ENCODE data around the gene EDARADD. TPM values are rescaled to one million over a fixed set of nuclear protein-coding genes. Genes with fewer than 3 reads are reported as not detected.

The EDARADD gene
- total RNA-seq, 1 donor, result 1.4 TPM

- no peaks in the 10 kb centered on the region for H4K20me1 ChIP-seq (ENCODE audit: insufficient read depth, low read length)
- H3K4me1 ChIP-seq (ENCODE audit: insufficient read depth, low read length), result no peaks in the 10 kb centered on the region
- no peaks in the 10 kb centered on the region for H3K36me3 ChIP-seq (ENCODE audit: insufficient read depth, low read length)
- no peak for DNase-seq (ENCODE audit: insufficient read length, low spot score, missing footprints)
- H3K27me3 ChIP-seq (ENCODE audit: insufficient read depth, low read length), result no peaks in the 10 kb centered on the region
- no peak overlapping the region for H2AFZ ChIP-seq (ENCODE audit: low read length)
- H3K9me3 ChIP-seq (ENCODE audit: low read depth, low read length), result no peaks in the 10 kb centered on the region
- no peak overlapping the region for H3K4me2 ChIP-seq (ENCODE audit: insufficient read depth, low read length)
- no peaks in the 10 kb centered on the region for H3K79me2 ChIP-seq (ENCODE audit: insufficient read depth, low read length)
- no peak for TF ChIP-seq CTCF (IDR thresholded peaks at IDR 0.05; ENCODE audit: extremely low read depth, low read depth, low read length)
- H3K4me3 ChIP-seq (ENCODE audit: insufficient read depth, low read length), result no peak overlapping the region
- no peak overlapping the region for H3K27ac ChIP-seq (ENCODE audit: low read depth, low read length)
Measured at GRCh38 chr1:236417336-236417735, 23.2 kb downstream of the EDARADD start.

- Histone ChIP-seq H2AFZ (ENCODE audit: low read length) (no peak overlapping the region), H3K36me3 (ENCODE audit: insufficient read depth, low read length) (no peaks in the 10 kb centered on the region), H3K4me2 (ENCODE audit: insufficient read depth, low read length) (no peak overlapping the region), H3K79me2 (ENCODE audit: insufficient read depth, low read length) (no peaks in the 10 kb centered on the region), H3K4me3 (ENCODE audit: insufficient read depth, low read length) (no peak overlapping the region), H4K20me1 (ENCODE audit: insufficient read depth, low read length) (no peaks in the 10 kb centered on the region), H3K9me3 (ENCODE audit: low read depth, low read length) (no peaks in the 10 kb centered on the region), H3K27ac (ENCODE audit: low read depth, low read length) (no peak overlapping the region), H3K4me1 (ENCODE audit: insufficient read depth, low read length) (no peaks in the 10 kb centered on the region), H3K27me3 (ENCODE audit: insufficient read depth, low read length) (no peaks in the 10 kb centered on the region)
- no peak for TF ChIP-seq CTCF (IDR thresholded peaks at IDR 0.05; ENCODE audit: extremely low read depth, low read depth, low read length)
- DNase-seq (ENCODE audit: insufficient read length, low spot score, missing footprints), result no peak
Measured at GRCh38 chr1:236419502-236419901, 25.4 kb downstream of the EDARADD start.

GRCh38 chr1:236421022-236421421, 26.9 kb downstream of the EDARADD start:
- no peaks in the 10 kb centered on the region for H3K27me3 ChIP-seq (ENCODE audit: insufficient read depth, low read length)
- no peaks in the 10 kb centered on the region for H4K20me1 ChIP-seq (ENCODE audit: insufficient read depth, low read length)
- H3K36me3 ChIP-seq (ENCODE audit: insufficient read depth, low read length), result no peaks in the 10 kb centered on the region
- H3K9me3 ChIP-seq (ENCODE audit: low read depth, low read length), result no peaks in the 10 kb centered on the region
- no peak overlapping the region for H3K4me3 ChIP-seq (ENCODE audit: insufficient read depth, low read length)
- H2AFZ ChIP-seq (ENCODE audit: low read length), result no peak overlapping the region
- no peaks in the 10 kb centered on the region for H3K4me1 ChIP-seq (ENCODE audit: insufficient read depth, low read length)
- TF ChIP-seq CTCF (IDR thresholded peaks at IDR 0.05; ENCODE audit: extremely low read depth, low read depth, low read length), result no peak
- DNase-seq (ENCODE audit: insufficient read length, low spot score, missing footprints), result no peak
- H3K4me2 ChIP-seq (ENCODE audit: insufficient read depth, low read length), result no peak overlapping the region
- H3K27ac ChIP-seq (ENCODE audit: low read depth, low read length), result no peak overlapping the region
- no peaks in the 10 kb centered on the region for H3K79me2 ChIP-seq (ENCODE audit: insufficient read depth, low read length)

GRCh38 chr1:236421850-236422516, 27.9 kb downstream of the EDARADD start:
- H4K20me1 ChIP-seq (ENCODE audit: insufficient read depth, low read length), result no peaks in the 10 kb centered on the region
- H3K36me3 ChIP-seq (ENCODE audit: insufficient read depth, low read length), result no peaks in the 10 kb centered on the region
- H3K9me3 ChIP-seq (ENCODE audit: low read depth, low read length), result no peaks in the 10 kb centered on the region
- DNase-seq (ENCODE audit: insufficient read length, low spot score, missing footprints), result no peak
- H3K4me1 ChIP-seq (ENCODE audit: insufficient read depth, low read length), result no peaks in the 10 kb centered on the region
- H3K4me3 ChIP-seq (ENCODE audit: insufficient read depth, low read length), result no peak overlapping the region
- H3K79me2 ChIP-seq (ENCODE audit: insufficient read depth, low read length), result no peaks in the 10 kb centered on the region
- no peak overlapping the region for H3K27ac ChIP-seq (ENCODE audit: low read depth, low read length)
- no peak for TF ChIP-seq CTCF (IDR thresholded peaks at IDR 0.05; ENCODE audit: extremely low read depth, low read depth, low read length)
- no peak overlapping the region for H3K4me2 ChIP-seq (ENCODE audit: insufficient read depth, low read length)
- no peaks in the 10 kb centered on the region for H3K27me3 ChIP-seq (ENCODE audit: insufficient read depth, low read length)
- no peak overlapping the region for H2AFZ ChIP-seq (ENCODE audit: low read length)

Measured in osteoblast (primary cell).